Measurements from ENCODE around the gene KANSL2. TPM values are rescaled to one million over a fixed set of nuclear protein-coding genes. Genes with fewer than 3 reads are reported as not detected.
"Not testable (repeated sequence)": the region's sequence is repeated elsewhere in the genome, so short reads cannot be mapped to it uniquely, and the experiment has no call there.

KANSL2 gene
- total RNA-seq, 1 donor = 48.1 TPM

GRCh38 chr12:48651681-48652080 is 30.4 kb downstream of the KANSL2 start:
- H3K4me3 ChIP-seq (ENCODE audit: insufficient read depth, low read length) = no peak overlapping the region
- DNase-seq (ENCODE audit: insufficient read length, low spot score, missing footprints) = no peak
- no peaks in the 10 kb centered on the region for H3K27me3 ChIP-seq (ENCODE audit: insufficient read depth, low read length)
- H3K9me3 ChIP-seq (ENCODE audit: low read depth, low read length) = no peaks in the 10 kb centered on the region
- peaks cover 68% of the 10 kb centered on the region for H3K36me3 ChIP-seq (ENCODE audit: insufficient read depth, low read length)
- TF ChIP-seq CTCF (IDR thresholded peaks at IDR 0.05; ENCODE audit: extremely low read depth, low read depth, low read length) = no peak
- H3K4me2 ChIP-seq (ENCODE audit: insufficient read depth, low read length) = no peak overlapping the region
- H3K4me1 ChIP-seq (ENCODE audit: insufficient read depth, low read length) = no peaks in the 10 kb centered on the region
- H2AFZ ChIP-seq (ENCODE audit: low read length) = no peak overlapping the region
- peaks cover 7% of the 10 kb centered on the region for H4K20me1 ChIP-seq (ENCODE audit: insufficient read depth, low read length)
- no peaks in the 10 kb centered on the region for H3K79me2 ChIP-seq (ENCODE audit: insufficient read depth, low read length)
- H3K27ac ChIP-seq (ENCODE audit: low read depth, low read length) = no peak overlapping the region

GRCh38 chr12:48645354-48645753 is 36.7 kb downstream of the KANSL2 start:
- not testable (repeated sequence) for DNase-seq (ENCODE audit: insufficient read length, low spot score, missing footprints); H3K4me3 ChIP-seq (ENCODE audit: insufficient read depth, low read length); H4K20me1 ChIP-seq (ENCODE audit: insufficient read depth, low read length); H3K9me3 ChIP-seq (ENCODE audit: low read depth, low read length); H3K27me3 ChIP-seq (ENCODE audit: insufficient read depth, low read length); H3K4me2 ChIP-seq (ENCODE audit: insufficient read depth, low read length); H3K79me2 ChIP-seq (ENCODE audit: insufficient read depth, low read length); H3K27ac ChIP-seq (ENCODE audit: low read depth, low read length); H2AFZ ChIP-seq (ENCODE audit: low read length); H3K4me1 ChIP-seq (ENCODE audit: insufficient read depth, low read length)
- H3K36me3 ChIP-seq (ENCODE audit: insufficient read depth, low read length) = peaks cover 19% of the 10 kb centered on the region

GRCh38 chr12:48643011-48643410 is 39.0 kb downstream of the KANSL2 start:
- no peak overlapping the region for H3K27ac ChIP-seq (ENCODE audit: low read depth, low read length)
- no peaks in the 10 kb centered on the region for H4K20me1 ChIP-seq (ENCODE audit: insufficient read depth, low read length)
- no peak for DNase-seq (ENCODE audit: insufficient read length, low spot score, missing footprints)
- no peak overlapping the region for H3K4me2 ChIP-seq (ENCODE audit: insufficient read depth, low read length)
- no peaks in the 10 kb centered on the region for H3K27me3 ChIP-seq (ENCODE audit: insufficient read depth, low read length)
- no peaks in the 10 kb centered on the region for H3K4me1 ChIP-seq (ENCODE audit: insufficient read depth, low read length)
- no peak overlapping the region for H3K4me3 ChIP-seq (ENCODE audit: insufficient read depth, low read length)
- H3K79me2 ChIP-seq (ENCODE audit: insufficient read depth, low read length) = no peaks in the 10 kb centered on the region
- no peaks in the 10 kb centered on the region for H3K9me3 ChIP-seq (ENCODE audit: low read depth, low read length)
- H3K36me3 ChIP-seq (ENCODE audit: insufficient read depth, low read length) = peaks cover 19% of the 10 kb centered on the region
- no peak for TF ChIP-seq CTCF (IDR thresholded peaks at IDR 0.05; ENCODE audit: extremely low read depth, low read depth, low read length)
- no peak overlapping the region for H2AFZ ChIP-seq (ENCODE audit: low read length)

- H3K79me2 ChIP-seq (ENCODE audit: insufficient read depth, low read length); H3K27me3 ChIP-seq (ENCODE audit: insufficient read depth, low read length); H3K4me1 ChIP-seq (ENCODE audit: insufficient read depth, low read length); H3K4me2 ChIP-seq (ENCODE audit: insufficient read depth, low read length); H4K20me1 ChIP-seq (ENCODE audit: insufficient read depth, low read length); H3K4me3 ChIP-seq (ENCODE audit: insufficient read depth, low read length); H3K27ac ChIP-seq (ENCODE audit: low read depth, low read length); H2AFZ ChIP-seq (ENCODE audit: low read length); H3K9me3 ChIP-seq (ENCODE audit: low read depth, low read length); DNase-seq (ENCODE audit: insufficient read length, low spot score, missing footprints): not testable (repeated sequence)
- H3K36me3 ChIP-seq (ENCODE audit: insufficient read depth, low read length) = peaks cover 15% of the 10 kb centered on the region
Measured at GRCh38 chr12:48641752-48642555, 40.1 kb downstream of the KANSL2 start.

- Histone ChIP-seq H3K4me3 (ENCODE audit: insufficient read depth, low read length) (no peak overlapping the region), H3K36me3 (ENCODE audit: insufficient read depth, low read length) (peaks cover 15% of the 10 kb centered on the region), H3K27me3 (ENCODE audit: insufficient read depth, low read length) (no peaks in the 10 kb centered on the region), H3K4me1 (ENCODE audit: insufficient read depth, low read length) (no peaks in the 10 kb centered on the region), H3K4me2 (ENCODE audit: insufficient read depth, low read length) (no peak overlapping the region), H3K9me3 (ENCODE audit: low read depth, low read length) (no peaks in the 10 kb centered on the region), H3K79me2 (ENCODE audit: insufficient read depth, low read length) (no peaks in the 10 kb centered on the region), H3K27ac (ENCODE audit: low read depth, low read length) (no peak overlapping the region), H4K20me1 (ENCODE audit: insufficient read depth, low read length) (no peaks in the 10 kb centered on the region), H2AFZ (ENCODE audit: low read length) (no peak overlapping the region)
- TF ChIP-seq CTCF (IDR thresholded peaks at IDR 0.05; ENCODE audit: extremely low read depth, low read depth, low read length) = no peak
- DNase-seq (ENCODE audit: insufficient read length, low spot score, missing footprints) = no peak
Measured at GRCh38 chr12:48640854-48641253, 41.2 kb downstream of the KANSL2 start.

Measured in osteoblast (primary cell).